ENCODE data around the gene RALGDS.
A peak's percentile ranks its signal among the peaks of the same experiment; 100 is the strongest.

RALGDS gene

GRCh38 chr9:133137451-133138231 lies 16.6 kb upstream of the RALGDS start:
- H3K4me2 ChIP-seq (ENCODE audit: low read length, poor library complexity, severe bottlenecking) = no peak overlapping the region
- WGBS = 96% methylated on average over 16 of the region's 16 CpGs
- H2BK12ac ChIP-seq (ENCODE audit: low read length in 2 of 2) = peak overlapping the region; percentile 61 to 72

DNA sequence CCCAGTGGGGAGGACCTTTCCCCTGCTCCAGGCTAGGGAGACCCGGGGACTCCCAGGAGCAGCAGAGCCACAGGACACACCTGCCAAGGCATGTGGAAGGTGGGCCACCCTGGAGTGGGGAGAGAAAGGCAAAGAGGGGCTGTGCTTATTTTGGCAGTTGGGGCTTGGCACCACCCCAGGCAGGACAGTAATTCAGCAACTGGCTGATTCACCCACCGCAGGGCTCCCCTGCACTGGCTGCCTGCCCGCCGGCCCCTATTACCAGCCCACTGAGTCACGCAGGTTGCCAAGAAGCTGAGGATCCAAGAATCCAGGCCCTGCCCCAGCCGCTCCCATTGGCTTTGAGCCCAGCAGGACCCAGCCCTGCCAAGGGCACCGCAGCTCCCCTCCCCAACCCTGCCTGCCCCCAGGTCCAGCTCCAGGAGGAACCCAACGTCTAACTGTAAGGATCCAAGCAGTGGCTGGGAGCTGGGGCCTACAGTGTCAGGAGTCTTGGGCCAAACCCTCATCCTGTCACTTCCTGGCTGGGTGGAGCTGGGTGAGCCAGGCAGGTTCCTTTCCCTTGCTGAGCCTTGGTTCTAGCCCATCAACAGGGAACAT lies 14.2 kb upstream of the RALGDS start:
- H4K91ac ChIP-seq (ENCODE audit: low read length) = peak overlapping the region; percentile 95
- H3K27ac ChIP-seq (ENCODE audit: low read length, poor library complexity, severe bottlenecking) = peak overlapping the region; percentile 47
- peak overlapping the region; percentile 97 to 98 for H2BK12ac ChIP-seq (ENCODE audit: low read length in 2 of 2)
- H3K36me3 ChIP-seq (ENCODE audit: control insufficient read depth in 1 of 2, insufficient read depth in 2 of 2, low read depth in 1 of 2, low read length in 2 of 2) = peaks cover 0 to 33% of the 10 kb centered on the region in 2 experiments
- H2BK5ac ChIP-seq (ENCODE audit: low read depth, low read length, poor library complexity, severe bottlenecking) = no peak overlapping the region
- DNase-seq = peak; percentile 75
- H3K27me3 ChIP-seq (ENCODE audit: control insufficient read depth in 1 of 2, insufficient read depth in 1 of 2, low read length in 2 of 2) = no peaks in the 10 kb centered on the region
- H2AK5ac ChIP-seq (ENCODE audit: low read length, severe bottlenecking) = no peak overlapping the region
- H3K9ac ChIP-seq (ENCODE audit: low read length) = peak overlapping the region; percentile 87
- WGBS = 42% methylated on average over 8 of the region's 8 CpGs
- no peak overlapping the region for H2AFZ ChIP-seq (ENCODE audit: low read depth, low read length)
- peaks cover 43% of the 10 kb centered on the region for H3K79me1 ChIP-seq (replicated peaks; ENCODE audit: low read length, poor library complexity, severe bottlenecking)
- no peak overlapping the region for H3K23ac ChIP-seq (ENCODE audit: low read length in 2 of 2)
- peak overlapping the region; percentile 94 to 97 for H3K18ac ChIP-seq (ENCODE audit: low read depth in 1 of 2, low read length in 2 of 2)
- peak overlapping the region in 1 of 2 experiments; percentile 12 for H3K14ac ChIP-seq (ENCODE audit: low read length in 2 of 2)
- H2BK15ac ChIP-seq (ENCODE audit: low read depth, poor library complexity, severe bottlenecking) = peak overlapping the region; percentile 39
- H3K4me3 ChIP-seq (ENCODE audit: insufficient read depth in 1 of 2, low read depth in 1 of 2, low read length in 2 of 2) = no peak overlapping the region
- H4K8ac ChIP-seq (ENCODE audit: low read length) = peak overlapping the region; percentile 21
- H3K9me3 ChIP-seq (ENCODE audit: control insufficient read depth, low read length) = no peaks in the 10 kb centered on the region
- H3K4me1 ChIP-seq (ENCODE audit: control insufficient read depth, insufficient read depth, low read depth, low read length) = peaks cover 50% of the 10 kb centered on the region
- H3K4me2 ChIP-seq (ENCODE audit: low read length, poor library complexity, severe bottlenecking) = no peak overlapping the region
- H3K4ac ChIP-seq (ENCODE audit: low read depth in 1 of 2, low read length in 2 of 2) = peak overlapping the region; percentile 41 to 55
- peak overlapping the region; percentile 69 for H2BK120ac ChIP-seq (ENCODE audit: low read depth, low read length)

More at GRCh38 chr9:133137451-133138231, 16.6 kb upstream of the RALGDS start:
- Histone ChIP-seq H3K14ac (ENCODE audit: low read length in 2 of 2) (peak overlapping the region in 1 of 2 experiments; percentile 88), H3K18ac (ENCODE audit: low read depth in 1 of 2, low read length in 2 of 2) (peak overlapping the region in 1 of 2 experiments; percentile 54), H3K27ac (ENCODE audit: low read length, poor library complexity, severe bottlenecking) (no peak overlapping the region), H2BK120ac (ENCODE audit: low read depth, low read length) (no peak overlapping the region), H2AFZ (ENCODE audit: low read depth, low read length) (no peak overlapping the region), H3K36me3 (ENCODE audit: control insufficient read depth in 1 of 2, insufficient read depth in 2 of 2, low read depth in 1 of 2, low read length in 2 of 2) (peaks cover 0 to 30% of the 10 kb centered on the region in 2 experiments), H4K91ac (ENCODE audit: low read length) (peak overlapping the region; percentile 71), H3K4me1 (ENCODE audit: control insufficient read depth, insufficient read depth, low read depth, low read length) (peaks cover 50% of the 10 kb centered on the region), H3K9me3 (ENCODE audit: control insufficient read depth, low read length) (no peaks in the 10 kb centered on the region), H3K23ac (ENCODE audit: low read length in 2 of 2) (no peak overlapping the region), H4K8ac (ENCODE audit: low read length) (no peak overlapping the region), H3K4ac (ENCODE audit: low read depth in 1 of 2, low read length in 2 of 2) (peak overlapping the region in 1 of 2 experiments; percentile 59), H2AK5ac (ENCODE audit: low read length, severe bottlenecking) (no peak overlapping the region), H3K79me1 (replicated peaks; ENCODE audit: low read length, poor library complexity, severe bottlenecking) (peaks cover 49% of the 10 kb centered on the region), H3K27me3 (ENCODE audit: control insufficient read depth in 1 of 2, insufficient read depth in 1 of 2, low read length in 2 of 2) (no peaks in the 10 kb centered on the region), H2BK15ac (ENCODE audit: low read depth, poor library complexity, severe bottlenecking) (peak overlapping the region; percentile 19), H3K4me3 (ENCODE audit: insufficient read depth in 1 of 2, low read depth in 1 of 2, low read length in 2 of 2) (no peak overlapping the region), H3K9ac (ENCODE audit: low read length) (no peak overlapping the region), H2BK5ac (ENCODE audit: low read depth, low read length, poor library complexity, severe bottlenecking) (no peak overlapping the region)
- DNase-seq = no peak

- Histone ChIP-seq H2AK5ac (ENCODE audit: low read length, severe bottlenecking) (peak overlapping the region; percentile 54), H3K4me3 (ENCODE audit: insufficient read depth in 1 of 2, low read depth in 1 of 2, low read length in 2 of 2) (peak overlapping the region in 1 of 2 experiments; percentile 40), H3K18ac (ENCODE audit: low read depth in 1 of 2, low read length in 2 of 2) (peak overlapping the region; percentile 94 to 97), H3K4me2 (ENCODE audit: low read length, poor library complexity, severe bottlenecking) (no peak overlapping the region), H3K14ac (ENCODE audit: low read length in 2 of 2) (peak overlapping the region in 1 of 2 experiments; percentile 90), H3K27me3 (ENCODE audit: control insufficient read depth in 1 of 2, insufficient read depth in 1 of 2, low read length in 2 of 2) (no peaks in the 10 kb centered on the region), H4K91ac (ENCODE audit: low read length) (peak overlapping the region; percentile 95), H2BK5ac (ENCODE audit: low read depth, low read length, poor library complexity, severe bottlenecking) (no peak overlapping the region), H3K36me3 (ENCODE audit: control insufficient read depth in 1 of 2, insufficient read depth in 2 of 2, low read depth in 1 of 2, low read length in 2 of 2) (peaks cover 0 to 29% of the 10 kb centered on the region in 2 experiments), H3K4me1 (ENCODE audit: control insufficient read depth, insufficient read depth, low read depth, low read length) (peaks cover 50% of the 10 kb centered on the region), H2BK12ac (ENCODE audit: low read length in 2 of 2) (peak overlapping the region; percentile 97 to 98), H3K4ac (ENCODE audit: low read depth in 1 of 2, low read length in 2 of 2) (peak overlapping the region; percentile 55 to 98), H2BK15ac (ENCODE audit: low read depth, poor library complexity, severe bottlenecking) (peak overlapping the region; percentile 39), H2BK120ac (ENCODE audit: low read depth, low read length) (peak overlapping the region; percentile 69), H3K79me1 (replicated peaks; ENCODE audit: low read length, poor library complexity, severe bottlenecking) (peaks cover 39% of the 10 kb centered on the region), H3K9ac (ENCODE audit: low read length) (peak overlapping the region; percentile 87), H3K27ac (ENCODE audit: low read length, poor library complexity, severe bottlenecking) (peak overlapping the region; percentile 85), H2AFZ (ENCODE audit: low read depth, low read length) (no peak overlapping the region), H4K8ac (ENCODE audit: low read length) (peak overlapping the region; percentile 90), H3K23ac (ENCODE audit: low read length in 2 of 2) (peak overlapping the region in 1 of 2 experiments; percentile 65), H3K9me3 (ENCODE audit: control insufficient read depth, low read length) (no peaks in the 10 kb centered on the region)
- no peak for DNase-seq
- 81% methylated on average over 11 of the region's 11 CpGs for WGBS
These were observed 13.5 kb upstream of the RALGDS start for GRCh38 chr9:133134388-133135145.

Data from mesenchymal stem cell (in vitro differentiated cells and primary cell).